Posterior vena cava (tissue), 2 donors: ENCODE measurements around the gene ATP11A. TPM values are rescaled to one million over a fixed set of nuclear protein-coding genes. Genes with fewer than 3 reads are reported as not detected.
"Not testable (repeated sequence)": the region's sequence is repeated elsewhere in the genome, so short reads cannot be mapped to it uniquely, and the experiment has no call there.

Experiments
- DNase-seq: peaks from one replicate; pipeline ENCODE4 v3.0.0-alpha.2; 2020; ENCODE audit warnings: low spot score
- intact Hi-C, 2 donors: fragments of 100-400 bp; cut with DNase I; formaldehyde crosslinking; loops; one replicate each; pipeline versions ENCODE4 v1.14.1 to v1.14.2; 2022 to 2023
- total RNA-seq, 2 donors: library from RNA; stranded (reverse); fragmentation: NEBNext Ultra II Directional; extraction: Animal tissue kit (Norgen Biotek cat#: 25700); gene quantifications; one replicate each; pipeline ENCODE4 v1.2.1, GENCODE V29; 2021
- donor health status: DM: yes; HTN: yes; CAD: no.
- donor health status: DM: yes; HTN: yes; CAD: no.

Gene ATP11A
- total RNA-seq, 2 donors from 2014 or later: 52.4 to 55.5 TPM

- intact Hi-C loops: no loop called here
- DNase-seq: no peak
These were observed 25.2 kb upstream of the ATP11A start for GRCh38 chr13:112664501-112665203.

DNA sequence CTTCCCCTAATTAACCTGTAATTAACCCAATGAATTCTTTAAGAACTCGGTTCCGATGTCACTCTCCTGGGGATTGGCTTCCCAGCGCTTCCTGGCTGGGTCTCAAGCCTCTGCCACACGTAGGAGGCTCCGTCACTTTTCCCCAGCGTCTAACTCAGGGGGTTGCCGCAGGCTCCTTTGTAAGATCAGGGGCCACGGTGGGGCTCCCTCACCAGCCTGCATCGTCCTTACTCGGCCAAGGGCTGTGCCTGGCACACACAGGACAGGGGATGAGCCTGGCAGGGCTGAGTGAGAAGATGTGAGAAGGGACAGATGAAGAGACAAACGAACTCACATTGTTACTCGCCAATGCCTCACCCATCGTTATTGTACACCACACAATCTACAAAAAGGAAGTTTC is 20.9 kb upstream of the ATP11A start:
- no peak for DNase-seq

GRCh38 chr13:112669881-112670499 is 19.8 kb upstream of the ATP11A start:
- DNase-seq: no peak
- intact Hi-C loops: no loop called here

More for the DNA sequence above, 20.9 kb upstream of the ATP11A start:
- intact Hi-C loops: no loop called here

- intact Hi-C loops: no loop called here
- DNase-seq: no peak
These were observed 19.0 kb upstream of the ATP11A start for GRCh38 chr13:112670864-112671263.

- DNase-seq: no peak
- intact Hi-C loops: no loop called here
These were observed 18.5 kb upstream of the ATP11A start for GRCh38 chr13:112671359-112671758.

DNA sequence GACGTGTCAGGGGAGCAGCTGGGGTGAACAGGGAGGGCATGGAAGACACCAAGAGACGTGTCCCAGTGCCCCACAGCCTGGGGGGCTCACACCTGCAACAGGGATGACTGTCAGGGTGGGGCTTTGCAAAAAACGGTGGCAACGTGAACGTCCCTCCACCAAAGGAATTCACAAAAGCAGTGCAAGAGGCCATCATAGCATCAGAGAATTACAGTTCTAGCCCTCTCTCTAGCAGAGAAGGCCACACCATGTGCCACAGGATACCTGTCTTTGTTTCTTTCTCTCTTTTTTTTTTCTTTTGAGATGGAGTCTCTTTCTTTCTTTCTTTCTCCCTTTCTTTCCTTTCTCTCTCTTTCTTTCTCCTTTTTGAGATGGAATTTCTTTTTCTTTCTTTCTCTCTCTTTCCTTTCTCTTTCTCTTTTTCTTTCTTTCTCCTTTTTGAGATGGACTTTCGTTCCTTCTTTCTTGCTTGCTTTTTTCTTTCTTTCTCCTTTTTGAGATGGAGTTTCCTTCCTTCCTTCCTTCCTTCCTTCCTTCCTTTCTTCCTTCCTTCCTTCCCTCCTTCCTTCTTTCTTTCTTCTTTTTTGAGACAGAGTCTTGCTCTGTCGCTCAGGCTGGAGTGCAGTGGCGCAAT is 17.1 kb upstream of the ATP11A start:
- intact Hi-C loops: no loop called here
- no peak for DNase-seq

DNA sequence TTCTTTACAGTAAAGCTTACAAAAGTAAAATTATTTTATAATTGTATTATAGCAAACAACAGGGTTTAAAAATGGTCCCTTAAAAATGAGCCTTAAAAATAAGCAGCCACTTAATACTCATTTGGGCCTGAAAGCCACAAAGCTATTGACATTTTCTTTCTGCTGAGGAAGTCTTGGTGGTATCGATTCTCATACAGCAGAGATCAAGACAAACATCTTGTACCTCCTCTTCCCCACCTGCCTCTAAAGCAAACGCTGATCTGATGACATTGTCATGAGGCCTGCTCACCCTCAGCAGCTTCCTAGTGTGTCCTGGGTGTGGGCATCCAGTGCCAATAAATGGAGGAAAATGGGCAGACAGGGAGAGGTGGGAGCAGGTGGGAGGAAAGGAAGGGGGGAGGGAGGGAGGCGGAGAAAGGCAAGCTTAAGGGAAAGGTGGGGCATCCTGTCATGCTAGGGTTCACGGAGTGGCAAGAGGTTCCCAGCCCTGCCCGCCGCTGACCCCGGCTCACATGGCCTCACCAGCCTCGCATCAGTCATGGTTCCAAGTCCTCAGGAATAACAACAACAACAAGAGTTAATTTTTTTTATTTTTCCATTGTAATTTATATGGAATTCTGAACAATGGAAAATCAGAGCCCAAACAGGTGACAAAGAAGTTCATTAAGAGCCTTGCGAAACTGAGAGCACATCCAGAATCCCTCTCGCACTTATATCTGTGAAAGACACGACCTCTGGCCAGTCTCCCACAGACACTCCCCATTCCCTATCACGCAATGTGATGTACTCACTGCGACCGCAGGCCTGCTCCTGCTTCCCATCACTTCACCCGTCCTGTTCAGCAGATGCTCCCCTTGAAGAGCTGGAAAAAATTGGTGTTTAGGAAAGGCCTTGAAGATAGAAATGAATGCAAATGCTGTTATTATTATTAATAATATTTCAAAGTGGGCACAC is 15.1 kb upstream of the ATP11A start:
- intact Hi-C loops: no loop called here
- peak; percentile 61 for DNase-seq

DNA sequence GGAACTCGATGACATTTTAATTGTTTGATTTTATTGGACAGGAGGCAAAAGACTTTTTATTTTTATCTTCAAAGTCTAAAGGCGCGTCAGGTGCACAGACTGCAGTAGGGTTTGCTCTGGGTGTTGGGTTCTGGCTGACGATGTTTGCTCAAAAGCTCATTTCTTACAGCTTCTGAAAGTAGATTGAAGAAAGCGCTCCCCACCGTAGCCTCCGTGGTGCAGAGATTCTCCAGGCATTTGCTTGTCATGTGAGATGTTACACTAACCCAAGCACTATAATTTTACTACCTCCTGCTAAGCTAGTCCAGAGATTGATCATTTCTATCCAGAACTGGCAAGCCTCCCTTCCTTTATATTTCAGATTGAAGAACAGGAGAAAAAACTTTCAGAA is 14.5 kb upstream of the ATP11A start:
- intact Hi-C loops: no loop called here
- DNase-seq: no peak

GRCh38 chr13:112677421-112677962 is 12.3 kb upstream of the ATP11A start:
- intact Hi-C loops: not testable (repeated sequence)
- peak; percentile 47 for DNase-seq

- intact Hi-C loops: no loop called here
- no peak for DNase-seq
These were observed 10.5 kb upstream of the ATP11A start for GRCh38 chr13:112679381-112679780.

DNA sequence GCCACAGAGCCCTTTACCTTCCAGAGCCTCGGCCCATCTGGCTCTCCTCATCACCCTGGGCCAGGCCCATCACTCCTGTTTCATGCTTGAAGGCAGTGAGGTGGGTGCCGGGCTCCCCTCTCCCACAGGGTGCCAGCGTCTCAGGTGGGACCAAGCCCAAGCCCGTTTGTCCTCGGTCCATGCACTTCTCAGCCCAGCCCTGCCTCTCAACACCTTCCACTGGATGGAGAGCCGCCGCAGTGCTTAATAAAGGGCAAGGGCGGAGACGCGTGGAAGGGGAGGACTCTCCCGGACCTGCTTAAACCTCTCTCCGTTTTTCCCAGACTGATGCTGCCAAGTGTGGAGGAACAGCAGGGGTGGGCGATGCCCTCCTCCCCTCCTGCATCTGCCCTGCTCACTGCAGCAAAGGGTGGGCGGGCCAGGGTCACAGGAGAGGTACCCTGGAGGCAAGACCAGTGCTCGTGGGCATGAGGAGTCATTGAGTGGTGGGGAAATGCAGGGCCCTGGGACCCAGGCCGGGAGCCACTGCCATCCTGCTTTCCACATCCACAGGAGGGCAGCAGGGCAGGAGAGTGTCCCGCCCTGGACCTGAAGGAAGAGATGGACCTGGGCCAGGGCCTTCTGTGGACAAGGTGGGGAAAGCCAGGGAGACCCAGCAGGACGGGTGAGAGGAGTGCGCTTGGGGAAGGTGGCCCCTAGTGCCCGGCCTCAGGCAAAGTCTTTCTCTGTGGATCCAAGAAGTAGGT is 9.7 kb upstream of the ATP11A start:
- intact Hi-C loops: no loop called here

GRCh38 chr13:112680741-112681360 is 9.0 kb upstream of the ATP11A start:
- intact Hi-C loops: no loop called here
- DNase-seq: no peak

More for the DNA sequence above, 9.7 kb upstream of the ATP11A start:
- DNase-seq: no peak

- DNase-seq: no peak
- intact Hi-C loops: no loop called here
These were observed 6.3 kb upstream of the ATP11A start for GRCh38 chr13:112683581-112683980.

GRCh38 chr13:112684071-112684845 is 5.6 kb upstream of the ATP11A start:
- intact Hi-C loops: no loop called here
- DNase-seq: no peak

DNA sequence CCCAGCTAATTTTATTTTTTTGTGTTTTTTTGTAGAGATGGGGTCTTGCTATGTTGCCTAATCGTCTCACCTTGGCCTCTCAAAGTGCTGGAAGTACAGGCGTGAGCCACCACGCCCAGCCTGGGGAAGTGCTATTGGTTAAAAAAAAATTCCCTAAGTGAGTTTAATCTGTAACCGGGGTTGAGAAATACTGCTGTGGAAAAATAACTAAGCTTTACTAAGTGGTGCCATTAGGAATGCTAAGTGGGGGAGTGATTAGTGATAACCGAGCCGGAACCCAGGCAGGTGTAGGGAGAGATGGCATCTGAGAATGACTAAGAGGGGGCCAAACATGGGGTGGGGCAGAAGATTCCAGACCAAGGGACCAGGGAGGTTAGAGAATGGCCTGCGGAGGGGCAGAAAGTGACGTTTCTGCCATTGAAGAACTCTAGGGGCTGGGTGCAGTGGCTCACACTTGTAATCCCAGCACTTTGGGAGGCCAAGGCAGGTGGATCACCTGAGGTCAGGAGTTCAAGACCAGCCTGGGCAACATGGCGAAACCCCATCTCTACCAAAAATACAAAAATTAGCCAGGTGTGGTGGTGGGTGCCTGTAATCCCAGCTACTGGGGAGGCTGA is 4.5 kb upstream of the ATP11A start:
- intact Hi-C loops: not testable (repeated sequence)

GRCh38 chr13:112685896-112686295 is 3.9 kb upstream of the ATP11A start:
- no peak for DNase-seq
- intact Hi-C loops: no loop called here

More for the DNA sequence above, 4.5 kb upstream of the ATP11A start:
- DNase-seq: not testable (repeated sequence)

GRCh38 chr13:112686364-112686763 is 3.5 kb upstream of the ATP11A start:
- intact Hi-C loops: no loop called here
- DNase-seq: no peak
